GM19023 (cell line): Measurements from ENCODE around the gene FBXO11.
"Not testable (repeated sequence)": the region's sequence is repeated elsewhere in the genome, so short reads cannot be mapped to it uniquely, and the experiment has no call there.

ENCODE experiments used
- ATAC-seq: cut with Tn5 transposase; IDR thresholded peaks from one replicate; pipeline ENCODE4 v1.9.1; 2021; ENCODE audit warnings: mild to moderate bottlenecking, moderate library complexity; ENCODE audit not compliant: unreplicated experiment

FBXO11 gene

DNA sequence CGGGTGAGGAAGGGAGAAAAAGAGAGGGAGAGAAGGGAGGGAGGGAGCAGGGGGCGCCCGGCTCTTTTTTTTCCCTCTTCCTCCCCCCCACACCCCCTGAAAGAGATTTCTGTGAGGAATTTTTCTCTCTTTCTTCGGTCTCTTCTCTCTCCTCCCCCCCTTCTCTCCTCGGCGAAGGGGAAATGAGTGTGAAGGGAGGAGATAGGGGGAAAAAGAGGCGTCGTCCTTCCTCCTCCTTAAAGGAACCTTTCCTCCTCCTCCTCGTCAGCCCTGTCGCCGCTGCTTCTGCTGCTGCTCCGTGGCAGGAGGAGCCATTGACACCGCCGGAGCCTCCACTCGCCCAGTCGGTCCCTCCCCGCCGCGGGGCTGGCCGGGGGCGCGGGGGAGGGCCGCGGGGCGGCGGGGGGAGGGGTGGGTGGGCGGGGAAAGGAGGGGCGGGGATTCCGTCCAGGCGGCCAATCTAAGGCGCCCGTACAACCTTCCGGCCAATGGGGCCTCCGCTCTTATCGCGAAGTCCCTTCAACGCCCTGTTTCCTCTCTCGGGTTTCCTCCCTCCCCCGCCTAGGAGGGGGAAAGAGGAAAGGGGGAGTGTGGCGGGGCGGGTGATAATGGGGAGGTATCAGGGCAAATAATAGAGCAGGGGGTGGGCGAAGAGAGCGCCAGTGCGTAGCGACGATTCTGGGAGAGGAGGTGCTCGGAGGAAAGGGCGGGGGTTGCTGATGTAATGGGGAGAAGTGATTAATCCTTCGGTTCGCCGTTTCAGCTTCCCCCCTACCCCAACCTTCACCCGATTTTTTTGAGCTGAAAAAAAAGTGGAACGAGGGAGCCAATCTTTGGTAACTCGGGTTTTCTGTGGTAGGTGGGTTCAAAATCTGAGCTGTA lies at the start of gene FBXO11:
FBXO11 (minus strand) TSS at position 342 of the 882 bp plus-strand sequence. CDS start 778 bp downstream, outside the sequence.
- peak; percentile 85 for ATAC-seq

DNA sequence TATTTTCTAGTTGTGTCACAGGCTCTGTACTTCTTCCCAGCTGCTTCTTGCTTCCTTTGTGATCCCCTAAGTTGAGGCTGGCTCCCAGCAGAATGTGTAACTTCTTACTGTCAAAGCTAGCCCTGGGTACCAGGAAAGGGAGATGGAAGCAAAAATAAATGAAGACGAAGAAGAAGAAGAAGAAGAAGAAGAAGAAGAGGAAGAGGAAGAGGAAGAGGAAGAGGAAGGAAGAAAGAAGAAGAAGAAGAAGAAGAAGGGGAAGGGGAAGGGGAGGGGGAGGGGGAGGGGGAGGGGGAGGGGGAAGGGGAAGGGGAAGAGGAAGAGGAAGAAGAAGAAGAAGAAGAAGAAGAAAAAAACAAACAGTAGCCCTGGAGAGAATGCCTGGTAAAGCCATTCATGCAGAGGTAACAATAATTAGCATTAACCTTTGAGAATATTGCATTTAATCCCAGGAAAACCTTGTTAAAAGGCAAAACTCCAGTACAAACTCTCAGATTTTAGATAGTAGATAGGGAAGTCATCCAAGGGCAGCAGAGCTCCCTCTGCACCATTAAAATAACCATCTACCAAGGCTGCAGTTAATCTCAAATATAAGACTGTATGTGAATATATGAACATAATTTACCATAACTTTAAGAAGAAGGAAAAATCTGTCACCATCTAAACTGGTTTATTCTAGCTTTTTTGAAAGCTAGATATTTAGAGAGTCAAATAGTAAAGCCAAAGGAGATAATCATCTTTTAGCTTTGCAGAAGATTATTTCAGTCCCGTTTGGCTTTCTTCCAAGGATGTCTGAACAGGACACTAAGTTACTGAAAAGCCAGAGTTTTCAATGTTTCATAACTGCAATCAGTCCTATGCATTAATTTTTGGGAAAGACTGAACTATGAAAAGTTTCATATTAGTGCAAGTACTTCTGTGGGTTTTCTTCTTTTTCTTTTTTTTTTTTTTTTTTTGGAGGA lies 44.3 kb upstream of the FBXO11 start:
- ATAC-seq = no peak

- ATAC-seq = no peak
Observed at GRCh38 chr2:47946593-47946992, 40.3 kb upstream of the FBXO11 start.

DNA sequence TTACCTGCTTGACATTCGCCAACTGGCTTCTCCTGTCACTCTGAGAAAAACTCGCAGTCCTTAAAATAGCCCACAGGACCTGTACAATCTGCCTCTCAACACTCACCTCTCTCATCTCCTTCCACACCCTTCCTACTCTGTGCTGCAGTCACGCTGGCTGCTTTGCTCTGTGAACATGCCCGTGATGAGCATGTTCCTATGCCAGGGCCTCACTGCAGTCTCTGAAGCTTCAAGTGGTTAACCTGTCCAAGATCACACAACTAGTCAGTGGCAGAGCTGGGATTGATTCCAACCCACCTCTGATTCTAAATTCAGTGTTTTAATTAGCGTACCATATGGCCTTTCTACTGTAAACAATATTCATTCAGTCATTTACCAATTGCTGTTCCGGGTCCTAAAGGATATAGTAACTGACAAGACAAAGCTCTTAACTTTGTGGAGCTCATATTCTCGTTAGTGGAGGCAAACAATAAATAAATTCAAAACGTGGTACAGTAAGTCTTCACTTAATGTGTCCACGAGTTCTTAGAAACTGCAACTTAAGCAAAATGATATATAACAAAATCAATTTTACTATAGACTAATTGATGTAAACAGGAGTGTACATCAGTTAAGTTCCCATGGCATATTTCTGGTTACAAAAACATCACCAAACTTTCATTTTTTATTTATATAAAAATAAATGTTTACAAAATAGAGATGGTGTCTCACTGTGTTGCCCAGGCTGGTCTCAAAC lies 38.9 kb upstream of the FBXO11 start:
- ATAC-seq = no peak

- ATAC-seq = no peak
Observed at GRCh38 chr2:47941936-47942335, 35.6 kb upstream of the FBXO11 start.

- no peak for ATAC-seq
Observed at GRCh38 chr2:47937677-47938076, 31.4 kb upstream of the FBXO11 start.

DNA sequence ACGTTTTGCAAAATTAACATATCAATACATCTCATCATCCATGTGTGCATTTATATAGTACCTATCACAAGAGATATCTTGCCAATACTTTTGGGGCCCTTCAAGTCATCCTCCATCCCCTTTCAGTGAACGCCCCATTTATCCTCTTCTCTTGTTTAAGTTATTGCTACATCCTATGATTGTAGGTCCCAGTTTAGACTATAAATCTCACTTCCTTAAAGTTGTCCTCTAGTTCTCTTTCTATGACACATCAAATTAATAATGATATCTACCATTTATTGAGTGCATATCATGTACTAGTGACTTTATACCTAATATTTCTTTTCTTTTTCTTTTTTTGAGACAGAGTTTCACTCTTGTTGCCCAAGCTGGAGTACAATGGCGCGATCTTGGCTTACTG lies 28.8 kb upstream of the FBXO11 start:
- ATAC-seq = no peak

DNA sequence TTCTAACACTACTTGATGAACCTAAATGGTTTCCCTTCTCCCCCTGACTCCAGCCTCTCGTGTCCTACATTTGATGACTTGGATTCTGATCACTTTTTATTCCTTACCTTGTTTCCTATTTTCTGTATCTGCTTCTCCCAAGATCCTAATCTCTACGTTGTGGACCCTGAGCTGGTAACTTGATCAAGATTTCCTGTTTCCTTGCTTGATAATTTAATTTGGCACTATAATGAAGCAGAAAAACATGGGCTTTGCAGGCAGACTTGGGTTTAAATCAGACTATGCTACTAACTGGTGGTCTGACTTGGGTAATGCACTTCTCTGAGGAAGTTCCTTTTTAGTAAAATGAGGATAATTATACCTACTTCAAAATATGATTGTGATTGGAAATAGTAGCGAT lies 11.7 kb upstream of the FBXO11 start:
- no peak for ATAC-seq

- ATAC-seq = no peak
Observed at GRCh38 chr2:47917276-47917961, 11.1 kb upstream of the FBXO11 start.

DNA sequence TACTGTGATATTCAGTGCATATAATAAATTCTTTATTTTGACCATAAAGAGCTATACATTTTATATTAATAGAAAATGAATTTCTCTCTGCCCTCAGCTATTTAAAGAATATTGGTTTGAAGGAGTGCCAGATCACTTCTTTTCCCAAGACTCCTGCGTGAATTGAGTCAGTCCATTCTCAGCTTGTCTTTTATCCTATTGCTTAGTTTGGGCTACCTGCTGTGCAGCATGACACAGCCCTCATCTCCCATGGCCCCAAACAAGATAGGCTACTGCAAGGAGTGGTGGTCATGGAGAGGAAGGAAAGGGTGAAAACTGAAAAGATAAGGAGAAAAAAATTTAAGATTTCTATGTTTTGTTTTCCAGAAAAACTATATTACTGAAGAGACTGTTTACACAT lies 10.1 kb upstream of the FBXO11 start:
- ATAC-seq = no peak

DNA sequence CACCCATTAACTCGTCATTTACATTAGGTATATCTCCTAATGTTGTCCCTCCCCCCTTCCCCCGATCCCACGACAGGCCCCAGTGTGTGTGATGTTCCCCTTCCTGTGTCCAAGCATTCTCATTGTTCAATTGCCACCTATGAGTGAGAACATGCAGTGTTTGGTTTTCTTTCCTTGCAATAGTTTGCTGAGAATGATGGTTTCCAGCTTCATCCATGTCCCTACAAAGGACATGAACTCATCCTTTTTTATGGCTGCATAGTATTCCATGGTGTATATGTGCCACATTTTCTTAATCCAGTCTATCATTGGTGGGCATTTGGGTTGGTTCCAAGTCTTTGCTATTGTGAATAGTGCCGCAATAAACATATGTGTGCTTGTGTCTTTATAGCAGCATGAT lies 4.4 kb upstream of the FBXO11 start:
- ATAC-seq = not testable (repeated sequence)

DNA sequence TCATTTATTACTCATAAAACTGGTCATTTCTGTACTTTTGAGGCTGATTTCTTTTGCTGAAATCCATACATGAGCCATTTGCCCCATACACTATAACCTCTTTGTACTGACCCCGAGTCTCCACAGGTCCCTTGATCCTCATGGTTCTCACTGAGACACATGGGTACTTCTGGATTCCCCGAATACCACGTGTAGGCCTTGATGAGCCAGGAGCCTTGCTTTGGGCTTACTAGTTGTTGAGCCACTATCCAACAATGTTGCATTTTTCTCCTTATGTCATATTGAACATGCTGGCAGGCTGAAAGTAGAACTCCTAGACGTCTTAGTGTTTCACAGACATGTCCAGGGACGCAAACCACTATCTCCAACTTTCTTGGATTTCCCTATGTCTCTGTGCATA lies 2.4 kb upstream of the FBXO11 start:
- no peak for ATAC-seq

DNA sequence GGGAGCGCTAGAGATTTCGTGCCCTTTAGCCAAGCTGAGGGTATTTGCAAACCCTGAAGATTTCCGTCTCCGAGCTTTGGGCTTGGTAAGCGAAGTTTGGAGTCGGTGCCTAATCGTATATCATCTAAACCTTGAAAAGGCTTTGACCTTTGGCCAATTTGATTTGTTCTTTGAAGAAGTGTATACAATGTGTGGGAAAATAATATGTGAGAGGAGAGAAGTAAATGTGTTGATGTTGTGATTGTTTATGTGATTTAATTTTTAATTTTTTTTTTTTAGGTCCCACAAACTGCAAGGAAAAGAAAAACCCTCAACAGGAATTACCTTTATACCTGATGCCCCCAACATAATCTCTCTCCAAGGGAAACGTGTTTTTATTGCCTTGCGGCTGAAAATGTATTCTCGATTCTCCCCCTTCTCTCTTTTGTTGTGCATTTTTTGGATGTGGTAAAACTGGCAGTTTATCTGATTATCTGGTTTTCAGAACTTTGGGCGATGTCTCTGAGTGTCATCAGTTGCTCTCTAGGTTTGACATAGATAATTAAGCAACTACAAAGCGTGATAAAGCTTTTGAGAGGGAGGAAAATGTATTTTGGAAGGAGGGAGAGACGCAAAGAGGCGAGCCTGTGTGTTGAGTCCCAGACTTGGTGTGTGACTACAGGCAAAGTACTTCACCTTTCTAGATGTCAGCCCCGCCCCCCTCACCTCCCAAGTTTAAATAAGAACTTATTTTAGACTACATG lies 912 bp upstream of the FBXO11 start:
- peak; percentile 33 for ATAC-seq

DNA sequence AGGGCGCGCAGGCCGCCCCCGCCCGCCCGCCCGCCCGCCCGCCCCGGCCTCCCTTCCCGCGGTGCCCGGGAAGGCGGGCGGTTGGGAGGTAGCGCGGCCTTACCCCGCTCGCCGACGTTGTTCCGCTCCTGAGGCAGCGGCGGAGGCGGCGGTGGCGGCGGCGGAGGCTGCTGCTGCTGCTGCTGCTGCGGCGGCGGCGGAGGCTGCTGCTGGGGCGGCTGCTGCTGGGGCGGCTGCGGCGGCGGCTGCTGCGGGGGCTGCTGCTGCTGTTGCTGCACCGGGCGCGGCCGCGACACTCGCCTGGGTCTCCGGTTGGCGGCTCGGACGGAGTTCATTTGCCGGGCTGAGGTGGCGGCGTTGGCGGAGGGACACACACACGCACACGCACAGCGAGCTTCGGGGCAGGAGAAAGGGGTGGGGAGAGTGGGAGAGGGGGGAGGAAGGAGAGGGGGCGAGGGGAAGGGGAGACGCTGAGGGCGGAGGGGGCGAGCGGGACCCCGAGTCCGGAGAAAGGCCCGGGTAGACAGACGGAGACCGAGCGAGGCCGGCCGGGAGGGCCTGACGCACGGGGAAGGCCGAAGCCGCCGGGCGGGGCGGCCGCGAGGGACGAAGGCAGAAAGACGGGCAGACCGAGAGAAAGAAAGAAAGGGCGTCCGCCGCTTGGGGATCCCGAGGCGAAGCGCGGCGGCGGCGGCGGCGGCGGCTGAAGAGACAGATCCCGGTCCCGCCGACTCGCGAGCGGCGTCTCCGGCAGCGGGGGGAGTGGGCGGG lies 727 bp downstream of the FBXO11 start:
- ATAC-seq = peak; percentile 14

DNA sequence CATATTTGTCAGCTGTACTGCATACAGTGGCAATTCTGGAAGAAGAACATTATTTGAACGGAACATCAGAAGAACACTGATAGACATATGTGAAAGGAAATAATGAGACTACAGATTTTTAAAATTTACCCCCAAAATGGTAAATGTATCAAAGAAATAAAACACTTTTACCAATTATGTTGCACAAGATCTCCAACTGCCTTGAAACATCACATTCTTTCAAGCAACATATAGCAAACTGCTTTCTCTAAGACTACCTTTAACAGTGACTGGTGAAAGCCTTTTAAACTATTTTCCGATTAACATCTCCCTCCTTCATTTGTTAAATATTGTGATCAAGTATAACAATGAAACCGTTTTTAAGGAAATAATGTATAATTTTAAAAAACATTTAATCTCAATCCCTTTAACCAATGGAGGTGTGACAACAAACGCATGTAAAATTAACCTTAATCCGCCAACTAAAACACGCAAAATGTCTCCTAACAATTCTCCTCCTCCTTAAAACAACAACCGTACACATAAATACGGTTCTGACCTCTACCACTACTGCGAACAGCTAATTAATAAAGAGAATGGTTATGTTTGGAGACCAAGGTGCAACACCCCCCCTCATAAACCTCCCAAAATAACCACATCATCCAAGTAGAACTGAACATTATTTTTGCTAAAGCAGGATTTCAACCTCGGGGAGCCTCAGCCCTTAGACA lies 2.4 kb downstream of the FBXO11 start:
- ATAC-seq = no peak

- ATAC-seq = not testable (repeated sequence)
Observed at GRCh38 chr2:47901892-47902291, 4.4 kb downstream of the FBXO11 start.

GRCh38 chr2:47900857-47901256 lies 5.4 kb downstream of the FBXO11 start:
- no peak for ATAC-seq
